H9 (cell line): Measurements from ENCODE around the gene BHLHE23. TPM values are rescaled to one million over a fixed set of nuclear protein-coding genes. Genes with fewer than 3 reads are reported as not detected.

ENCODE experiments used
- DNase-seq: peaks from one replicate; pipeline ENCODE4 v3.0.0-alpha.2; 2017
- H2AFZ ChIP-seq: one replicate; pipeline ENCODE4 v1.6.1; 2013; ENCODE audit warnings: mild to moderate bottlenecking, low read length, control low read depth, moderate library complexity
- H2AK5ac ChIP-seq: 2 replicates; pipeline ENCODE4 v1.6.1; 2013; ENCODE audit warnings: low read length, control low read depth, mixed read lengths; ENCODE audit not compliant: insufficient read length
- H2BK120ac ChIP-seq: one replicate; pipeline ENCODE4 v1.6.1; 2013; ENCODE audit warnings: low read depth, mild to moderate bottlenecking, low read length, control low read depth, inconsistent platforms; ENCODE audit not compliant: poor library complexity, severe bottlenecking
- H2BK12ac ChIP-seq: 2 replicates; pipeline ENCODE4 v1.6.1; 2013; ENCODE audit warnings: low read length, control low read depth, mixed read lengths, low read depth; ENCODE audit not compliant: insufficient read length
- H2BK15ac ChIP-seq: 2 replicates; pipeline ENCODE4 v1.6.1; 2013; ENCODE audit warnings: low read depth, low read length, control low read depth
- H2BK20ac ChIP-seq: one replicate; pipeline ENCODE4 v1.6.1; 2013; ENCODE audit warnings: low read depth, mild to moderate bottlenecking, low read length, control low read depth, inconsistent platforms; ENCODE audit not compliant: poor library complexity, severe bottlenecking
- H2BK5ac ChIP-seq: 2 replicates; pipeline ENCODE4 v1.6.1; 2013; ENCODE audit warnings: low read length, control low read depth, mixed read lengths; ENCODE audit not compliant: insufficient read length
- H3K14ac ChIP-seq: 2 replicates; pipeline ENCODE4 v1.6.1; 2013; ENCODE audit warnings: low read length, control low read depth; ENCODE audit not compliant: insufficient read depth
- H3K18ac ChIP-seq: 2 replicates; pipeline ENCODE4 v1.6.1; 2013; ENCODE audit warnings: low read depth, mild to moderate bottlenecking, mixed read lengths, low read length, control low read depth; ENCODE audit not compliant: insufficient read length
- H3K23ac ChIP-seq: 2 replicates; pipeline ENCODE4 v1.6.1; 2013; ENCODE audit warnings: low read length, control low read depth, mixed read lengths, low read depth; ENCODE audit not compliant: insufficient read length
- H3K23me2 ChIP-seq: 2 replicates; pipeline ENCODE4 v1.6.1; 2013; ENCODE audit warnings: low read depth, mild to moderate bottlenecking, mixed read lengths, low read length, control low read depth; ENCODE audit not compliant: insufficient read length, poor library complexity, severe bottlenecking
- H3K27ac ChIP-seq: 2 replicates; pipeline ENCODE4 v1.5.1; 2013; ENCODE audit warnings: low read length, control low read depth, mixed read lengths, low read depth; ENCODE audit not compliant: insufficient read length
- H3K27me3 ChIP-seq: 2 replicates; pipeline ENCODE4 v1.6.1; 2013; ENCODE audit warnings: low read length, control low read depth, inconsistent platforms; ENCODE audit not compliant: insufficient read depth
- H3K4ac ChIP-seq: 2 replicates; pipeline ENCODE4 v1.6.1; 2013; ENCODE audit warnings: low read depth, mild to moderate bottlenecking, control low read depth, inconsistent platforms, low read length, moderate library complexity
- H3K4me1 ChIP-seq: 2 replicates; pipeline ENCODE4 v1.6.1; 2013; ENCODE audit warnings: low read length, control low read depth, inconsistent platforms; ENCODE audit not compliant: insufficient read depth
- H3K4me2 ChIP-seq: 2 replicates; pipeline ENCODE4 v1.6.1; 2013; ENCODE audit warnings: low read length, control low read depth, mixed read lengths; ENCODE audit not compliant: insufficient read length, insufficient read depth
- H3K56ac ChIP-seq: 2 replicates; pipeline ENCODE4 v1.6.1; 2013; ENCODE audit warnings: low read depth, mild to moderate bottlenecking, mixed read lengths, low read length, control low read depth; ENCODE audit not compliant: insufficient read length
- H3K79me1 ChIP-seq: 2 replicates; pipeline ENCODE4 v1.6.1; 2013; ENCODE audit warnings: low read depth, mild to moderate bottlenecking, moderate library complexity, low read length, control low read depth, inconsistent platforms; ENCODE audit not compliant: insufficient read depth, poor library complexity, severe bottlenecking
- H3K79me2 ChIP-seq: 2 replicates; pipeline ENCODE4 v1.6.1; 2013; ENCODE audit warnings: low read length, control low read depth, inconsistent platforms; ENCODE audit not compliant: insufficient read depth
- H3K9ac ChIP-seq: 2 replicates; pipeline ENCODE4 v1.6.1; 2013; ENCODE audit warnings: low read length, control low read depth, mixed read lengths; ENCODE audit not compliant: insufficient read length; ENCODE audit errors: extremely low read depth
- H3K9me3 ChIP-seq: one replicate; pipeline ENCODE4 v1.6.1; 2013; ENCODE audit warnings: low read depth, low read length, inconsistent platforms; ENCODE audit not compliant: control insufficient read depth
- H3T11ph ChIP-seq: one replicate; pipeline ENCODE4 v1.6.1; 2013; ENCODE audit warnings: mild to moderate bottlenecking, low read length, control low read depth, inconsistent platforms
- H4K20me1 ChIP-seq: one replicate; pipeline ENCODE4 v1.6.1; 2013; ENCODE audit not compliant: control insufficient read depth, insufficient read length, insufficient read depth
- H4K5ac ChIP-seq: 2 replicates; pipeline ENCODE4 v1.6.1; 2013; ENCODE audit warnings: low read depth, mild to moderate bottlenecking, mixed read lengths, low read length, control low read depth; ENCODE audit not compliant: insufficient read length
- H4K8ac ChIP-seq: replicated peaks from 2 replicates; pipeline ENCODE4 v1.6.1; 2013; ENCODE audit warnings: low read length, control low read depth, mixed read lengths, low read depth; ENCODE audit not compliant: insufficient read length
- H4K91ac ChIP-seq: 2 replicates; pipeline ENCODE4 v1.6.1; 2013; ENCODE audit warnings: low read depth, mild to moderate bottlenecking, moderate library complexity, mixed read lengths, low read length, control low read depth; ENCODE audit not compliant: insufficient read length
- H3K27ac Mint-ChIP-seq, 3 experiments: 2 replicates in 2 of 3; 3 replicates in 1 of 3; pipeline ENCODE4 v1.8.0; 2020 to 2021; ENCODE audit warnings: mixed read lengths in 3 of 3, mild to moderate bottlenecking in 1 of 3, moderate library complexity in 1 of 3
- H3K27me3 Mint-ChIP-seq: 2 replicates; pipeline ENCODE4 v1.8.0; 2021; ENCODE audit warnings: low read depth, mild to moderate bottlenecking, moderate library complexity, mixed read lengths
- H3K36me3 Mint-ChIP-seq, 3 experiments: 2 replicates in 2 of 3; 3 replicates in 1 of 3; pipeline ENCODE4 v1.8.0; 2020 to 2021; ENCODE audit warnings: low read depth in 3 of 3, mixed read lengths in 3 of 3; ENCODE audit not compliant: insufficient read depth in 1 of 3
- H3K4me1 Mint-ChIP-seq, 2 experiments: 2 replicates each; pipeline ENCODE4 v1.8.0; 2020; ENCODE audit warnings: mixed read lengths in 2 of 2
- H3K4me3 Mint-ChIP-seq, 2 experiments: 2 replicates in 1 of 2; 3 replicates in 1 of 2; pipeline ENCODE4 v1.8.0; 2020 to 2021; ENCODE audit warnings: mild to moderate bottlenecking in 2 of 2, mixed read lengths in 2 of 2, moderate library complexity in 1 of 2
- H3K9me3 Mint-ChIP-seq, 2 experiments: 2 replicates in 1 of 2; 3 replicates in 1 of 2; pipeline ENCODE4 v1.8.0; 2020; ENCODE audit warnings: mild to moderate bottlenecking in 2 of 2, mixed read lengths in 2 of 2, moderate library complexity in 1 of 2
- CTCF ChIP-seq: fragments of 200-600 bp; sonication (generic); conservative IDR thresholded peaks from 3 replicates; pipeline ENCODE4 v1.8.0; 2021; ENCODE audit warnings: antibody characterized with exemption, mild to moderate bottlenecking
- WGBS: extraction: QIAGEN DNeasy Blood & Tissue Kit; methylation state at CpG from one replicate; pipeline ENCODE4 v1.1.7; 2013; ENCODE audit warnings: missing lambda C conversion rate, low lambda C conversion rate, mixed read lengths; ENCODE audit not compliant: insufficient read length; ENCODE audit errors: extremely low coverage; 5-methylcytosine and 5-hydroxymethylcytosine counted together
- total RNA-seq: library from RNA; stranded (reverse); gene quantifications from 2 replicates; pipeline ENCODE4 v1.2.1, GENCODE V29; 2021

BHLHE23 gene
- total RNA-seq, 1 experiment from 2014 or later: 0.35 TPM

DNA sequence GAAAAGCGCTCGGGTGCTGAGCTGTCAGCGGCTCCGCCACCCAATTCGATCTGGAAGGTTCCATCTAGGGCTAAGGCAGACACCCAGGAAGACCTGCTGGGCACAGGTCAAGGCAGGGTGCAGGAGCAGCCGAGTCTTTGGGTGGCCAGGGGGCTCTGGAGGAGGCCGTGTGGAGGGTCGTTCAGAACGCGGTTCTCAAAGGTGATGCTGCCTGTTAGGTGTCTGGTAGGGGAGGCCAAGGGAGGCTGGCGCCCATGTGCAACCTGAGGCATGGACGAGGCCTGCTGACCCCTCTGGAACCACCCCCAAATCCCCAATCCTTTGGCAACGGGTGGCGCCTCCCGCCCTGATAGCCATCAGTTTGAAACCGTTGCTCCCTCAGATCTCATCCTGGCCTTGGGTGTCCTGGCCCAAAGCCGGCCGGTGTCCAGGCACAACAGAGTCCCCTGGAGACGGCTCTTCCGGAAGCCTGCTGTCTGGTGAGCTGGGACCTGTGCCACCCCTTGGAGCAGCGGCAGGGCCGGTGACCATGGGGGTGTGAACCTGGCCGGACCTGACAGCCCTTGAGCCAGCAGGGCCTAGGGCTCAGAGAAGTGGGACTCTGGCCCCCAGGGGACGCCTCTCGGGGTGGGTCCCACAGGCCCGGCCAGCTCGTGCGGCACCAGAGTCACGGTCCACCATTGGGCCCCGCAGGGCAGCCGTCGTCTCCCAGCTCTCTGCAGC lies 43.7 kb downstream of the BHLHE23 start:
- no peak overlapping the region for H3K9ac ChIP-seq
- no peaks in the 10 kb centered on the region for H4K20me1 ChIP-seq
- WGBS: no CpG with 5 or more reads among the region's 32 CpGs
- Mint-ChIP-seq H3K27ac (no peak overlapping the region), H3K4me3 (no peak overlapping the region), H3K27me3 (no peaks in the 10 kb centered on the region), H3K4me1 (peaks cover 0 to 7% of the 10 kb centered on the region in 2 experiments; a peak in 1 of 4 replicates), H3K36me3 (peaks cover 0 to 16% (median 0%) of the 10 kb centered on the region in 3 experiments; a peak in 4 of 7 replicates), H3K9me3 (no peaks in the 10 kb centered on the region)
- DNase-seq: no peak
- no peak overlapping the region for H2AFZ ChIP-seq
- no peak overlapping the region for H3K14ac ChIP-seq
- no peak for TF ChIP-seq CTCF
- no peak overlapping the region for H3K27ac ChIP-seq
- H4K91ac ChIP-seq: no peak overlapping the region
- no peak overlapping the region for H3K56ac ChIP-seq
- no peak overlapping the region for H3K4ac ChIP-seq
- H3K4me1 ChIP-seq: no peaks in the 10 kb centered on the region
- H2AK5ac ChIP-seq: no peak overlapping the region
- H2BK15ac ChIP-seq: no peak overlapping the region
- H2BK12ac ChIP-seq: no peak overlapping the region
- no peak overlapping the region for H3K18ac ChIP-seq
- no peak overlapping the region for H2BK120ac ChIP-seq
- no peaks in the 10 kb centered on the region for H3K9me3 ChIP-seq
- H3K79me1 ChIP-seq: no peaks in the 10 kb centered on the region
- H4K8ac ChIP-seq: no peak overlapping the region
- no peaks in the 10 kb centered on the region for H3K23me2 ChIP-seq
- H2BK20ac ChIP-seq: no peak overlapping the region
- no peaks in the 10 kb centered on the region for H3K27me3 ChIP-seq
- H3T11ph ChIP-seq: no peak overlapping the region
- no peak overlapping the region for H4K5ac ChIP-seq
- H2BK5ac ChIP-seq: no peak overlapping the region
- no peak overlapping the region for H3K4me2 ChIP-seq
- no peaks in the 10 kb centered on the region for H3K79me2 ChIP-seq
- H3K23ac ChIP-seq: no peak overlapping the region
